Measurements from ENCODE around the gene NKG7. TPM values are rescaled to one million over a fixed set of nuclear protein-coding genes. Genes with fewer than 3 reads are reported as not detected.
A peak's percentile ranks its signal among the peaks of the same experiment; 100 is the strongest.
"Not testable (repeated sequence)": the region's sequence is repeated elsewhere in the genome, so short reads cannot be mapped to it uniquely, and the experiment has no call there.

The NKG7 gene
- total and polyA plus RNA-seq, 2 experiments from 2014 or later, result not detected

- Histone ChIP-seq H3K27ac (no peak overlapping the region), H3K36me3 (replicated peaks; ENCODE audit: insufficient read depth, low read depth) (no peaks in the 10 kb centered on the region), H2AFZ (no peak overlapping the region), H3K27me3 (no peaks in the 10 kb centered on the region), H3K4me2 (no peak overlapping the region), H3K4me3 (no peak overlapping the region), H3K4me1 (ENCODE audit: insufficient read depth) (no peaks in the 10 kb centered on the region), H4K20me1 (ENCODE audit: insufficient read depth, poor library complexity, severe bottlenecking) (no peaks in the 10 kb centered on the region), H3K9me2 (replicated peaks; ENCODE audit: insufficient read depth) (no peaks in the 10 kb centered on the region), H3K79me2 (no peaks in the 10 kb centered on the region), H3K9me3 (ENCODE audit: low read depth) (peaks cover 8% of the 10 kb centered on the region)
- no peak for DNase-seq (ENCODE audit: low spot score)
- TF ChIP-seq EZH2 (IDR thresholded peaks at IDR 0.05; ENCODE audit: borderline replicate concordance) (no peak), EZH2phosphoT487 (IDR thresholded peaks at IDR 0.05; ENCODE audit: low read depth, severe bottlenecking, unreplicated experiment) (no peak)
- TF ChIP-seq, protein P1, sequence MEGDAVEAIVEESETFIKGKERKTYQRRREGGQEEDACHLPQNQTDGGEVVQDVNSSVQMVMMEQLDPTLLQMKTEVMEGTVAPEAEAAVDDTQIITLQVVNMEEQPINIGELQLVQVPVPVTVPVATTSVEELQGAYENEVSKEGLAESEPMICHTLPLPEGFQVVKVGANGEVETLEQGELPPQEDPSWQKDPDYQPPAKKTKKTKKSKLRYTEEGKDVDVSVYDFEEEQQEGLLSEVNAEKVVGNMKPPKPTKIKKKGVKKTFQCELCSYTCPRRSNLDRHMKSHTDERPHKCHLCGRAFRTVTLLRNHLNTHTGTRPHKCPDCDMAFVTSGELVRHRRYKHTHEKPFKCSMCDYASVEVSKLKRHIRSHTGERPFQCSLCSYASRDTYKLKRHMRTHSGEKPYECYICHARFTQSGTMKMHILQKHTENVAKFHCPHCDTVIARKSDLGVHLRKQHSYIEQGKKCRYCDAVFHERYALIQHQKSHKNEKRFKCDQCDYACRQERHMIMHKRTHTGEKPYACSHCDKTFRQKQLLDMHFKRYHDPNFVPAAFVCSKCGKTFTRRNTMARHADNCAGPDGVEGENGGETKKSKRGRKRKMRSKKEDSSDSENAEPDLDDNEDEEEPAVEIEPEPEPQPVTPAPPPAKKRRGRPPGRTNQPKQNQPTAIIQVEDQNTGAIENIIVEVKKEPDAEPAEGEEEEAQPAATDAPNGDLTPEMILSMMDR (IDR thresholded peaks at IDR 0.05; ENCODE audit: poor library complexity), result no peak
- WGBS (ENCODE audit: low lambda C conversion rate, missing lambda C conversion rate), result 92% methylated on average over 9 of the region's 9 CpGs
Observed at GRCh38 chr19:51402117-51402516, 29.7 kb upstream of the NKG7 start.

DNA sequence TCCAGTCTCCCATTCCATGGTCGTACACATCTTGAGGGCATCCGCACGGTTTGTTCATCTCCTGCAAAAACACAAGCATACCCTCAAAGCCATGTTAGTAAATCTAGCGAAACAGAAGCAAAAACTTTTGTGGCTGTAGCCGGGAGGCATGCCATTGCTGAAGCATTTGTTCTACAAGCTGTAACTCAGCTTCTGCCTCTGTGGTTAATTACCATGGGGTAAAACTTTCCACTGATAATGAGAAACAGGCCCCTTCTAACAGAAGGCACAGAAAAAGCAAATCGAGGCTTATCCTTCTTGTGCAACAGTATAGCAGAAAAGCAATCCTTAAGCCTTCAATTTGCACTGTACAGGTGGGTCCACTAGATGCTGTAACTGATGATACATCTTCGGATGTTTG is 27.5 kb upstream of the NKG7 start:
- H3K36me3 ChIP-seq (replicated peaks; ENCODE audit: insufficient read depth, low read depth); H3K27ac ChIP-seq; H3K9me3 ChIP-seq (ENCODE audit: low read depth); H3K9me2 ChIP-seq (replicated peaks; ENCODE audit: insufficient read depth); H2AFZ ChIP-seq; H3K79me2 ChIP-seq; H3K27me3 ChIP-seq; H3K4me2 ChIP-seq; H3K4me3 ChIP-seq; DNase-seq (ENCODE audit: low spot score); H4K20me1 ChIP-seq (ENCODE audit: insufficient read depth, poor library complexity, severe bottlenecking); H3K4me1 ChIP-seq (ENCODE audit: insufficient read depth): not testable (repeated sequence)
- 84% methylated on average over 7 of the region's 7 CpGs for WGBS (ENCODE audit: low lambda C conversion rate, missing lambda C conversion rate)

GRCh38 chr19:51399231-51399630 is 26.8 kb upstream of the NKG7 start:
- H3K27ac ChIP-seq, result no peak overlapping the region
- no peaks in the 10 kb centered on the region for H3K27me3 ChIP-seq
- H2AFZ ChIP-seq, result no peak overlapping the region
- no peaks in the 10 kb centered on the region for H3K36me3 ChIP-seq (replicated peaks; ENCODE audit: insufficient read depth, low read depth)
- no peaks in the 10 kb centered on the region for H3K9me2 ChIP-seq (replicated peaks; ENCODE audit: insufficient read depth)
- no peaks in the 10 kb centered on the region for H3K79me2 ChIP-seq
- TF ChIP-seq, protein P1 (IDR thresholded peaks at IDR 0.05; ENCODE audit: poor library complexity), result no peak
- TF ChIP-seq EZH2phosphoT487 (IDR thresholded peaks at IDR 0.05; ENCODE audit: low read depth, severe bottlenecking, unreplicated experiment) (no peak), EZH2 (IDR thresholded peaks at IDR 0.05; ENCODE audit: borderline replicate concordance) (no peak)
- no peak overlapping the region for H3K4me2 ChIP-seq
- H3K9me3 ChIP-seq (ENCODE audit: low read depth), result peaks cover 8% of the 10 kb centered on the region
- H4K20me1 ChIP-seq (ENCODE audit: insufficient read depth, poor library complexity, severe bottlenecking), result no peaks in the 10 kb centered on the region
- H3K4me3 ChIP-seq, result no peak overlapping the region
- WGBS (ENCODE audit: low lambda C conversion rate, missing lambda C conversion rate), result 94% methylated on average over 5 of the region's 5 CpGs
- no peaks in the 10 kb centered on the region for H3K4me1 ChIP-seq (ENCODE audit: insufficient read depth)
- DNase-seq (ENCODE audit: low spot score), result no peak

GRCh38 chr19:51398096-51398704 is 25.7 kb upstream of the NKG7 start:
- Histone ChIP-seq H3K27me3 (no peaks in the 10 kb centered on the region), H4K20me1 (ENCODE audit: insufficient read depth, poor library complexity, severe bottlenecking) (no peaks in the 10 kb centered on the region), H3K79me2 (no peaks in the 10 kb centered on the region), H3K27ac (no peak overlapping the region), H3K4me3 (no peak overlapping the region), H3K4me1 (ENCODE audit: insufficient read depth) (no peaks in the 10 kb centered on the region), H3K9me3 (ENCODE audit: low read depth) (peaks cover 8% of the 10 kb centered on the region), H3K9me2 (replicated peaks; ENCODE audit: insufficient read depth) (no peaks in the 10 kb centered on the region), H3K4me2 (no peak overlapping the region), H3K36me3 (replicated peaks; ENCODE audit: insufficient read depth, low read depth) (no peaks in the 10 kb centered on the region), H2AFZ (no peak overlapping the region)
- no peak for TF ChIP-seq EZH2 (IDR thresholded peaks at IDR 0.05; ENCODE audit: borderline replicate concordance)
- TF ChIP-seq EZH2phosphoT487 (IDR thresholded peaks at IDR 0.05; ENCODE audit: low read depth, severe bottlenecking, unreplicated experiment), result no peak
- TF ChIP-seq, protein P1 (IDR thresholded peaks at IDR 0.05; ENCODE audit: poor library complexity), result peak; percentile 58
- DNase-seq (ENCODE audit: low spot score), result peak; percentile 29
- 47% methylated on average over 7 of the region's 7 CpGs for WGBS (ENCODE audit: low lambda C conversion rate, missing lambda C conversion rate)

- not testable (repeated sequence) for H2AFZ ChIP-seq; H3K36me3 ChIP-seq (replicated peaks; ENCODE audit: insufficient read depth, low read depth); H3K9me2 ChIP-seq (replicated peaks; ENCODE audit: insufficient read depth); DNase-seq (ENCODE audit: low spot score); H3K27ac ChIP-seq; H3K4me2 ChIP-seq; H3K9me3 ChIP-seq (ENCODE audit: low read depth); H3K27me3 ChIP-seq; H3K79me2 ChIP-seq; H3K4me1 ChIP-seq (ENCODE audit: insufficient read depth); H4K20me1 ChIP-seq (ENCODE audit: insufficient read depth, poor library complexity, severe bottlenecking); H3K4me3 ChIP-seq
- 67% methylated on average over 9 of the region's 9 CpGs for WGBS (ENCODE audit: low lambda C conversion rate, missing lambda C conversion rate)
Observed at GRCh38 chr19:51397453-51397852, 25.0 kb upstream of the NKG7 start.
